ENCODE measurements around the gene SLC2A4RG. TPM values are rescaled to one million over a fixed set of nuclear protein-coding genes. Genes with fewer than 3 reads are reported as not detected.
A peak's percentile ranks its signal among the peaks of the same experiment; 100 is the strongest.

Gene SLC2A4RG
- total and polyA plus RNA-seq, 2 experiments from 2014 or later, result 21.3 to 63.9 TPM

DNA sequence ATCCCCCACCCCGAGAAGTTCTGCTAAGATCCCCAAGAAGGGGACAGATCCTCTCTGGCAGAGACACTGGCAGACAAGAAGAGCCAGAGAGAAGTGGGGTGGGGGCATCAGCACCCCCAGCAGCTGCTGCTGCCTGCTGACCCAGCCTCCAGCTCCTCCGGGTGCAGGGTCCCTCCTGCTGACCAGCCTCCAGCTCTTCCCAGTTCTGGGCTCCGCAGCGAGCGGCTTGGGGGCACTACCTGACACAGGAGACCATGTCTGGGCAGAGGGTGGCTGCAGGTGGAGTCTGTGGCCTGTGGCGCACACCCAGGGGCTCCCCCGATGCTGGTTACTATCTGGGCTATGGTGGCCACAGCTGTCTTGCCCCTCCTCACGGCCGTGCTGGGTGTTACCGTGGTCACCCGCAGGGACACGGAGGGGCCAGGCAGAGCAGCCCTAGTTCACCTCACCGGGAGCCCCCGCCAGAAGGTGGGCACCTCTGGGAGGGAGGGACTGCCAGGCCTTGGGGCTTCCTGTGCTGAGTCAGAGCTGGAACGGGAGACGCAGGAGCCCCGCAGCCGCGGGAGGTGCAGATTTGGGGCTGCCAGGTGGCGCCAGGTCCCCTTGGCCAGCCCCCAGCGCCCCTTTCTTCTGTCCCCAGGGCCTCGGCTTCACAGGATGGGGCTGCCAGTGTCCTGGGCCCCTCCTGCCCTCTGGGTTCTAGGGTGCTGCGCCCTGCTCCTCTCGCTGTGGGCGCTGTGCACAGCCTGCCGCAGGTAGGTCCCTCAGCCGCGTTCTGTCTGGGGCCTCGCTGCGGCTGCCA is 2.5 kb upstream of the SLC2A4RG start:
- WGBS, 2 experiments (ENCODE audit: low coverage in 1 of 2, low lambda C conversion rate in 2 of 2, missing lambda C conversion rate in 2 of 2), result 90 to 95% methylated on average over 24 to 25 of the region's 30 CpGs
- Histone ChIP-seq H3K27ac (no peak overlapping the region), H2AFZ (no peak overlapping the region), H3K9me3 (ENCODE audit: low read depth) (no peaks in the 10 kb centered on the region), H3K4me1 (ENCODE audit: insufficient read depth) (peaks cover 7% of the 10 kb centered on the region; the same call in 1 of the 2 replicates), H3K4me2 (ENCODE audit: unreplicated experiment) (no peak overlapping the region), H4K20me1 (ENCODE audit: insufficient read depth) (no peaks in the 10 kb centered on the region), H3K9me2 (ENCODE audit: insufficient read depth) (no peaks in the 10 kb centered on the region), H3K36me3 (ENCODE audit: low read depth) (no peaks in the 10 kb centered on the region), H3K9ac (no peak overlapping the region), H3K4me3 (no peak overlapping the region), H3K27me3 (replicated peaks; ENCODE audit: insufficient read depth) (no peaks in the 10 kb centered on the region), H3F3A (ENCODE audit: insufficient read depth) (no peaks in the 10 kb centered on the region), H3K79me2 (ENCODE audit: insufficient read depth) (no peaks in the 10 kb centered on the region; the same call in 1 of the 2 replicates)
- no peak for DNase-seq
- in situ Hi-C loops (cut with MboI), result no loop called here
- TF ChIP-seq EZH2phosphoT487 (IDR thresholded peaks at IDR 0.05; ENCODE audit: insufficient read depth, low read depth) (no peak), EZH2 (IDR thresholded peaks at IDR 0.05; ENCODE audit: insufficient read depth, poor library complexity, severe bottlenecking) (no peak)

DNA sequence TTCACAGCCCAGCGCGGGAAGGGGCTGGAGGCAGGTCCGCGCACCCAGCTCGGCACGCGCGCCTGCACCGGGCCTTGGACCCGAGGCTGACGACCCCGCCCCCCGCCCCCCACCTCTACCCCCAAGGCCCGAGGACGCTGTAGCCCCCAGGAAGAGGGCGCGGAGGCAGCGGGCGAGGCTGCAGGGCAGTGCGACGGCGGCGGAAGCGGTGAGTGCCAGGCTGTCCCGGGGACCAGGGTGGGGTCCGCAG is 2.0 kb upstream of the SLC2A4RG start:
- H3K27ac ChIP-seq, result no peak overlapping the region
- H3F3A ChIP-seq (ENCODE audit: insufficient read depth), result no peaks in the 10 kb centered on the region
- H4K20me1 ChIP-seq (ENCODE audit: insufficient read depth), result no peaks in the 10 kb centered on the region
- no peak overlapping the region for H3K4me3 ChIP-seq
- H3K4me1 ChIP-seq (ENCODE audit: insufficient read depth), result peaks cover 7% of the 10 kb centered on the region; the same call in 1 of the 2 replicates
- no peaks in the 10 kb centered on the region; the same call in 1 of the 2 replicates for H3K79me2 ChIP-seq (ENCODE audit: insufficient read depth)
- H3K9me2 ChIP-seq (ENCODE audit: insufficient read depth), result no peaks in the 10 kb centered on the region
- no peak overlapping the region for H3K9ac ChIP-seq
- TF ChIP-seq EZH2phosphoT487 (IDR thresholded peaks at IDR 0.05; ENCODE audit: insufficient read depth, low read depth) (no peak), EZH2 (IDR thresholded peaks at IDR 0.05; ENCODE audit: insufficient read depth, poor library complexity, severe bottlenecking) (no peak)
- 58% methylated on average over 26 of the region's 26 CpGs; no CpG with 5 or more reads in 1 of the 2 experiments for WGBS, 2 experiments (ENCODE audit: low coverage in 1 of 2, low lambda C conversion rate in 2 of 2, missing lambda C conversion rate in 2 of 2)
- in situ Hi-C loops (cut with MboI), result no loop called here
- H3K36me3 ChIP-seq (ENCODE audit: low read depth), result no peaks in the 10 kb centered on the region
- H3K27me3 ChIP-seq (replicated peaks; ENCODE audit: insufficient read depth), result no peaks in the 10 kb centered on the region
- DNase-seq, result no peak
- no peak overlapping the region for H3K4me2 ChIP-seq (ENCODE audit: unreplicated experiment)
- H3K9me3 ChIP-seq (ENCODE audit: low read depth), result no peaks in the 10 kb centered on the region
- no peak overlapping the region for H2AFZ ChIP-seq

DNA sequence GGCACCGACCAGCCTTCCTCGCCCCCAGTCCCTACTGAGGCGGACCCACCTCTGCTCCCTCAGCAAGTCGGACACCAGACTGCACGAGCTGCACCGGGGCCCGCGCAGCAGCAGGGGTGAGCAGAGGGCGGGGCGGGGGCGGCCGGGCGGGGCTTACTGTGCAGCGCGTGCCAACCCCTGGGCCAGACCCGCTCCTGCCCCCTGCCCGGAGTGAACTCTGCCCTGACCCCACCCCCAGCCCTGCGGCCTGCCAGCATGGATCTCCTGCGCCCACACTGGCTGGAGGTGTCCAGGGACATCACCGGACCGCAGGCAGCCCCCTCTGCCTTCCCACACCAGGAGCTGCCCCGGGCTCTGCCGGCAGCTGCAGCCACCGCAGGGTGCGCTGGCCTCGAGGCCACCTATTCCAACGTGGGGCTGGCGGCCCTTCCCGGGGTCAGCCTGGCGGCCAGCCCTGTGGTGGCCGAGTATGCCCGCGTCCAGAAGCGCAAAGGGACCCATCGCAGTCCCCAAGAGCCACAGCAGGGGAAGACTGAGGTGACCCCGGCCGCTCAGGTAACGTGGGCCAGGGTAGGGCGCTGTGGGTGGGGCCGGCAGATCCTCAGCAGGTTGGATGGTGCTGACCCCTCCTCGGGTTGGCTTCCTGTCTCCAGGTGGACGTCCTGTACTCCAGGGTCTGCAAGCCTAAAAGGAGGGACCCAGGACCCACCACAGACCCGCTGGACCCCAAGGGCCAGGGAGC is 1.5 kb upstream of the SLC2A4RG start:
- H3K9me3 ChIP-seq (ENCODE audit: low read depth), result no peaks in the 10 kb centered on the region
- H2AFZ ChIP-seq, result no peak overlapping the region
- H3K36me3 ChIP-seq (ENCODE audit: low read depth), result no peaks in the 10 kb centered on the region
- no peak for DNase-seq
- H3F3A ChIP-seq (ENCODE audit: insufficient read depth), result no peaks in the 10 kb centered on the region
- no peak for TF ChIP-seq EZH2phosphoT487 (IDR thresholded peaks at IDR 0.05; ENCODE audit: insufficient read depth, low read depth)
- no peak for TF ChIP-seq EZH2 (IDR thresholded peaks at IDR 0.05; ENCODE audit: insufficient read depth, poor library complexity, severe bottlenecking)
- no peak overlapping the region for H3K4me3 ChIP-seq
- H3K9me2 ChIP-seq (ENCODE audit: insufficient read depth), result no peaks in the 10 kb centered on the region
- no peaks in the 10 kb centered on the region; the same call in 1 of the 2 replicates for H3K79me2 ChIP-seq (ENCODE audit: insufficient read depth)
- WGBS, 2 experiments (ENCODE audit: low coverage in 1 of 2, low lambda C conversion rate in 2 of 2, missing lambda C conversion rate in 2 of 2), result 62% methylated on average over 19 to 28 of the region's 43 CpGs
- H4K20me1 ChIP-seq (ENCODE audit: insufficient read depth), result no peaks in the 10 kb centered on the region
- no peak overlapping the region for H3K27ac ChIP-seq
- no peaks in the 10 kb centered on the region for H3K27me3 ChIP-seq (replicated peaks; ENCODE audit: insufficient read depth)
- no peak overlapping the region for H3K9ac ChIP-seq
- in situ Hi-C loops (cut with MboI), result no loop called here
- no peak overlapping the region for H3K4me2 ChIP-seq (ENCODE audit: unreplicated experiment)
- H3K4me1 ChIP-seq (ENCODE audit: insufficient read depth), result peaks cover 7% of the 10 kb centered on the region; the same call in 1 of the 2 replicates

DNA sequence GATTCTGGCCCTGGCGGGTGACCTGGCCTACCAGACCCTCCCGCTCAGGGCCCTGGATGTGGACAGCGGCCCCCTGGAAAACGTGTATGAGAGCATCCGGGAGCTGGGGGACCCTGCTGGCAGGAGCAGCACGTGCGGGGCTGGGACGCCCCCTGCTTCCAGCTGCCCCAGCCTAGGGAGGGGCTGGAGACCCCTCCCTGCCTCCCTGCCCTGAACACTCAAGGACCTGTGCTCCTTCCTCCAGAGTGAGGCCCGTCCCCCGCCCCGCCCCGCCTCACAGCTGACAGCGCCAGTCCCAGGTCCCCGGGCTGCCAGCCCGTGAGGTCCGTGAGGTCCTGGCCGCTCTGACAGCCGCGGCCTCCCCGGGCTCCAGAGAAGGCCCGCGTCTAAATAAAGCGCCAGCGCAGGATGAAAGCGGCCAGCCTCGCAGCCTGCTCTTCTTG is 868 bp upstream of the SLC2A4RG start:
- Histone ChIP-seq H3K4me3 (no peak overlapping the region), H2AFZ (no peak overlapping the region), H3K9ac (no peak overlapping the region), H3K27me3 (replicated peaks; ENCODE audit: insufficient read depth) (no peaks in the 10 kb centered on the region), H3K9me3 (ENCODE audit: low read depth) (no peaks in the 10 kb centered on the region), H4K20me1 (ENCODE audit: insufficient read depth) (no peaks in the 10 kb centered on the region), H3K36me3 (ENCODE audit: low read depth) (0 out of 2 replicates have a peak, but pooled peaks cover 5% of the 10 kb centered on the region), H3K9me2 (ENCODE audit: insufficient read depth) (no peaks in the 10 kb centered on the region), H3F3A (ENCODE audit: insufficient read depth) (0 out of 2 replicates have a peak, but pooled peaks cover 3% of the 10 kb centered on the region), H3K27ac (no peak overlapping the region), H3K79me2 (ENCODE audit: insufficient read depth) (no peaks in the 10 kb centered on the region; the same call in 1 of the 2 replicates), H3K4me1 (ENCODE audit: insufficient read depth) (peaks cover 7% of the 10 kb centered on the region; the same call in 1 of the 2 replicates), H3K4me2 (ENCODE audit: unreplicated experiment) (no peak overlapping the region)
- in situ Hi-C loops (cut with MboI), result no loop called here
- peak; percentile 56 for DNase-seq
- whole genome bisulfite sequencing, 2 experiments (ENCODE audit: low coverage in 1 of 2, low lambda C conversion rate in 2 of 2, missing lambda C conversion rate in 2 of 2), result 46 to 62% methylated on average over 11 to 26 of the region's 26 CpGs
- TF ChIP-seq EZH2phosphoT487 (IDR thresholded peaks at IDR 0.05; ENCODE audit: insufficient read depth, low read depth) (no peak), EZH2 (IDR thresholded peaks at IDR 0.05; ENCODE audit: insufficient read depth, poor library complexity, severe bottlenecking) (no peak)

Data from GM23248 (cell line).